Dedifferentiated amniotic fluid mesenchymal stem cell (primary cell): ENCODE results near the gene CPNE2.
"Not testable (repeated sequence)": the region's sequence is repeated elsewhere in the genome, so short reads cannot be mapped to it uniquely, and the experiment has no call there.

Experiments
- DNase-seq: peaks from one replicate; pipeline ENCODE4 v3.0.0-alpha.2; 2016; ENCODE audit errors: extremely low spot score

Gene CPNE2

DNA sequence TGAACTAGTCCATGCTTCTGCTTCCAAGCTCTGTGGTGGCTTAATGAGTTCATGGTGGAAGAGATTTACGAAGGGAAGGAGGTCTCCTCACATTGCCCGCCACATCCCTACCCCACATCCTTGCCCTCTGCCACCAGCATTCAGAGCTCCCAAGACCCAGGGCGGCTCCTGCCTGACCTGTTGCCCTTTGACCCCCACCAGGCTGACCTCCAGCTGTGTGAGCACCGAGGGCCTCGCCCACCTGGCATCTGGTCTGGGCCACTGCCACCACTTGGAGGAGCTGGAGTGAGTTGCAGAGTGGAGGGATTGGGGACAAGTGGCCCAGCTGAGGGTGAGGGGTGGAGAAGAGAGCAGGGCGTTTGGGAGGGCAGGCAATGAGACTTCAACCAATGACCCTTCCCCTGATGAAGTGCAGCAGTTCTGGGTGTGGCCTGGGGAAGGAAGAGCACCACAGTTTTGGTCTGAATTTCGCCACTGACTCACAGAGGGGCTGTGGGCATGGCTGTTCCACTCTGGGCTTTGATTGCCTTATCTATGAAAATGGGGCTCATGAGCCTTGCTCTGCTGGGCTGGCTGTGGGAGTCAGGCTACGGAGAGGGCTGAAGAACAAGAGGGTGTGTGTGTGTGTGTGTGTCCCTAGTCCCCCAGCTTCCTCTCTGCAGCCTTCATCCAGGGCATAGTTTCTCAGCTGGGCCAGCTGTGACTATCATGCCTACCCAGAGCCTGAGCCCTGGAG lies 22.6 kb upstream of the CPNE2 start:
- no peak for DNase-seq

DNA sequence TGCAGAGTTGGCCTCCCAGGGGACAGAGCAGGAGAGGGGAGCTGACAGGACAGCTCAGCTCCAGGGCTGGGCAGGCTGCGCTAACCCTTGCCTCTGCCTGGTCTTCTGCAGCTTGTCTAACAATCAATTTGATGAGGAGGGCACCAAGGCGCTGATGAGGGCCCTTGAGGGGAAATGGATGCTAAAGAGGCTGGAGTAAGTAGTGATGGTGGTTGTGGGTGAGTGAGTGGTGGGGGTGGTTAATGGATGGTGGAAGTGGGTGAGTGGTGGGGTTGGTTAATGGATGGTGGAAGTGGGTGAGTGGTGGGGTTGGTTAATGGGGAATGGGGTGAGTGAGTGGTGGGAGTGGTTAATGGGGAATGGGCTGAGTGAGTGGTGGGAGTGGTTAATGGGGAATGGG lies 22.0 kb upstream of the CPNE2 start:
- DNase-seq, result no peak

GRCh38 chr16:57071081-57071732 lies 21.2 kb upstream of the CPNE2 start:
- DNase-seq, result not testable (repeated sequence)

GRCh38 chr16:57071831-57072582 lies 20.4 kb upstream of the CPNE2 start:
- DNase-seq, result no peak

GRCh38 chr16:57072616-57073275 lies 19.6 kb upstream of the CPNE2 start:
- no peak for DNase-seq

DNA sequence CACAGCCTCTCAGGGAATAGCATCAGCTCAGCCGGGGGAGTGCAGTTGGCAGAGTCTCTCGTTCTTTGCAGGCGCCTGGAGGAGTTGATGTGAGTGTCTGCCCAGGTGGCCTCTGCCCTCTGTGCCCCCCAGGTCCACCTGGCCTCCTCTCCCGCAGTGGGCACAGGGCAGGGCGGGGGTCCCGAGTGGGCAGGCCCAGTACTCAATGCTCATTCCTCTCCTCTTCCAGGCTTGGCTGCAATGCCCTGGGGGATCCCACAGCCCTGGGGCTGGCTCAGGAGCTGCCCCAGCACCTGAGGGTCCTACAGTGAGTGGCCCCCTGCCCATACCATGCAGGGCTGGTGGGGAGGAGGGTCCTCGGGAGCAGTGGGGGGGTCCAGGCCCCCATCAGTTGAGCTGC lies 14.7 kb upstream of the CPNE2 start:
- no peak for DNase-seq

GRCh38 chr16:57081744-57082143 lies 10.6 kb upstream of the CPNE2 start:
- DNase-seq, result no peak

GRCh38 chr16:57082664-57083063 lies 9.7 kb upstream of the CPNE2 start:
- no peak for DNase-seq

DNA sequence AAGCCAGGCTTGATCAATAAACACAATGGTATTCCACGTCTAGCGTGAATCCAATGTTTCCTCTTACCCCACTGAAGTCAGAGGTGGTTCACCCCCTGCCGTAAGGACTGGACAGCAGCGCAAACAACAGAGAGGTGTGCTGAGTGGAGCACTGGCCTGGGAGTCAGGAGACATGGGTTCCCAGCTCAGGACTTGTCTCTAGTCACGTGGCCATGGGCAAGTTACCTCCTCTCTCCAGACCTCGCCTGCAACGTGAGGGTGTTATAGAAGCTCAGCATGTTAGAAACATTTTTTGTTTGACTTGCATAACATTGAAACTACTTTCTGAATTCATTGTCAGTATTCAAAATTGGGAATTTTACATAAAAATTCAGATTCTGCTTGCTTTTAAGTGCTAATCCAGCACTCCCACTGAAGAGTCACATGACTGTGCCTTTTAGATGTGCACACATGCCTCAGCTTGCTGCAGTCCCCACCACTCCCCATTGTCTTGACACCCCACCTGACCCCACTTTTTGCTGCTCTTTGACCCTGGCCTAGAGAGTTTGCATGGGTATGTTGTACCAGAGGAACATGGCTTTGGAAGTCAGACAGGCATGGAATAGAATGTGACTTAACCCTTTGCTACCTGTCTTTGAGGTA lies 8.8 kb upstream of the CPNE2 start:
- DNase-seq, result no peak

GRCh38 chr16:57084257-57084770 lies 8.1 kb upstream of the CPNE2 start:
- DNase-seq, result peak; percentile 64

GRCh38 chr16:57084996-57085395 lies 7.4 kb upstream of the CPNE2 start:
- DNase-seq, result no peak

DNA sequence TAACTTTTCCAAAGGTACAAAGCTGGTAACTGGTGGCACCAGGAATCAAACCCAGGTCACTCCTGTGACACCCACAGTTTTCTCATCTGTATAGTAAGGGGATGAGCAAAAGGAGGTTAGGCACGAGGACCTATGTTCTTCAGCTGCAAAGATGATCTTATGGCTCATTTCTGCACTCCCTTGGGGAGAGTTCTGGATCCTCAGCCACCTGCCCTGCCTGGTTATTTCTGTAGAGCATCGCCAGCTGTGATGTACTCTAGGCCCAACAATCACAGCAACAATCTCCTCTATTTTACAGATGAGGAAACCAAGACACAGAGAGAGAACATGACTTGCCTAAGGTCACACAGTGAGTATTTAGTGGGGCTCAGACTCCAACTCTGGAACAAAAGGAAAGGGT lies 5.4 kb upstream of the CPNE2 start:
- no peak for DNase-seq

GRCh38 chr16:57089406-57089805 lies 3.0 kb upstream of the CPNE2 start:
- no peak for DNase-seq

DNA sequence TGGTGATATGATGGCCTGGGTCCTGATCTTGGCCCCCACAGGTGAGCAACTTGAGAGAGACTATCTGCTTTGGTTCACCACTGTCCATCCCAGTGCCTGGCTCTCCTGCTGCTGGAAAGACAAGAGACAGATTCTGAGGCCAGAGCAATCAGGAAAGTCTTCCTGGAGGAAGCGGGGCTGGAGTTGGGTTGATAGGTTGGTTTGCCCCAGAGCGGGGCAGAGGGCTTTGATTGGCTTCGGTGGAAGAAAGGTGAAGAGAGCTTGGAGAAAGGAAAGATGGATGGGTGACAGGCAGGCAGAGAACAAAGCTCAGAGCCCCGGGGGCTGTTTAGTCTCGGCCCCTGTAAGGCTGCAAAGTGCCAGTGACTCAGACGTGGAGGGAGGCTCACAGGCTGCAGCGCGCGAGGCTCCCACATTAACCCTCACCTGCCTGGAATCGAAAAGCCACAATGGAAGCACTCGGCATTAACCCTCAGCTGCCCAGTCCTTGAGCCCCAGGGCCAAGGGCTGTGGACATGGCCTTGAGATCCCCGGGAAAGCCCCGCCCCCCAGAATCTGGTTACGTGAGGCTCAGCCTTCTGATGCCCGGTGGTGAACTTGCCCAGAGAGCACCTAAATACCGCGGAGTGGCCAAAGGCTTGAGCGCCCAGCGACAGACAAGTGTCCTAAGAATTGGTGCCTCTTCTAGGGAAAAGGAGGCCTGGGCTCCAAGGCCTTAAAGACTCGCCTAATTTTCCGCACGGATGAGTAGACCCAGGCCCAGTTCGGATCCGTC lies 996 bp upstream of the CPNE2 start:
- DNase-seq, result no peak

GRCh38 chr16:57092786-57093411 lies 516 bp downstream of the CPNE2 start:
- DNase-seq, result no peak

GRCh38 chr16:57093666-57094564 lies 1.5 kb downstream of the CPNE2 start:
- DNase-seq, result no peak

DNA sequence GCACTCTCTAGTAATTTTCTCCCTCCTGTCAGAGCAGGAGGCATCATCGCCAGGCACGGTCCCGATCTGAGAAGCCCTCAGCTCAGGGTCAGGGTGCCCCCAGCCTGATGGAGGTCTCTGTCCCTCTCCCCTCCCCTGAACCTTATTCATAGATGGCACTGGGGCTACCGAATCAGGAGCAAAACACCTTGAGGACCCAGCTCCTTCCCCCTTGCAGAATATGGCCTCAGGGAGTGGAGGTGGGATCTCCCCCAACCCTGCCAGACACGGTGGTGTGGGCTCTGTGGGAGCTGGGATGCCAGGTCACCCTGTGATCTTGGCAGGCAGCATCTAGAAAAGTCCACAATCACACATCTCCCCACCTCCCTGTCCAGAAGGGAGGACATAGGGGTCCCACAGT lies 2.5 kb downstream of the CPNE2 start:
- no peak for DNase-seq

DNA sequence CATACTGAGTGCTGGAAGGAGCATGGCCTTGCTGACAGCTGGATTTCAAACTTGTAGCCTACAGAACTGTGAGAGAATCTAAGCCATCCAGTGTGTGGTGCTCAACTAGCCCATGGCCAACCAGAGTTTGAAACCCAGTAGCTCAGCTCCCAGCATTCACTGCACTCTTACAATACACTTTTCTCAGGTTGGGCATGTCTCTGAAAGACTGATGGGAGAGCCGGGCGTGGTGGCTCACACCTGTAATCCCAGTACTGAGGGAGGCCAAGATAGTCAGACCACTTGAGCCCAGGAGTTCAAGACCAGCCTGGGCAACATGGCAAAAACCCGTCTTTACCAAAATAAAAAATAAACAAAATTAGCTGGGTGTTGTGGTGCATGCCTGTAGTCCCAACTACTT lies 3.8 kb downstream of the CPNE2 start:
- DNase-seq, result no peak

GRCh38 chr16:57096793-57097192 lies 4.4 kb downstream of the CPNE2 start:
- no peak for DNase-seq
